T-helper 1 cell treated with Interleukin-12 subunit alpha and Interleukin-12 subunit beta and Interleukin-4 antibody, amounts not matched to agents 30 μg/mL and 1 μg/mL, for 36 hours (primary cell): ENCODE measurements around the gene MRPL18.

ENCODE experiments used
- H3K27ac Mint-ChIP-seq: one replicate; pipeline ENCODE4 v1.8.0; 2021; ENCODE audit warnings: mild to moderate bottlenecking, mixed read lengths
- H3K27me3 Mint-ChIP-seq: one replicate; pipeline ENCODE4 v1.8.0; 2021; ENCODE audit warnings: low read depth, mixed read lengths
- H3K36me3 Mint-ChIP-seq: one replicate; pipeline ENCODE4 v1.8.0; 2021; ENCODE audit warnings: low read depth, mixed read lengths
- H3K4me1 Mint-ChIP-seq: one replicate; pipeline ENCODE4 v1.8.0; 2021; ENCODE audit warnings: low read depth, mixed read lengths
- H3K4me3 Mint-ChIP-seq: one replicate; pipeline ENCODE4 v1.8.0; 2021; ENCODE audit warnings: mild to moderate bottlenecking, moderate library complexity, mixed read lengths
- H3K9me3 Mint-ChIP-seq: one replicate; pipeline ENCODE4 v1.8.0; 2021; ENCODE audit warnings: mixed read lengths

The MRPL18 gene

DNA sequence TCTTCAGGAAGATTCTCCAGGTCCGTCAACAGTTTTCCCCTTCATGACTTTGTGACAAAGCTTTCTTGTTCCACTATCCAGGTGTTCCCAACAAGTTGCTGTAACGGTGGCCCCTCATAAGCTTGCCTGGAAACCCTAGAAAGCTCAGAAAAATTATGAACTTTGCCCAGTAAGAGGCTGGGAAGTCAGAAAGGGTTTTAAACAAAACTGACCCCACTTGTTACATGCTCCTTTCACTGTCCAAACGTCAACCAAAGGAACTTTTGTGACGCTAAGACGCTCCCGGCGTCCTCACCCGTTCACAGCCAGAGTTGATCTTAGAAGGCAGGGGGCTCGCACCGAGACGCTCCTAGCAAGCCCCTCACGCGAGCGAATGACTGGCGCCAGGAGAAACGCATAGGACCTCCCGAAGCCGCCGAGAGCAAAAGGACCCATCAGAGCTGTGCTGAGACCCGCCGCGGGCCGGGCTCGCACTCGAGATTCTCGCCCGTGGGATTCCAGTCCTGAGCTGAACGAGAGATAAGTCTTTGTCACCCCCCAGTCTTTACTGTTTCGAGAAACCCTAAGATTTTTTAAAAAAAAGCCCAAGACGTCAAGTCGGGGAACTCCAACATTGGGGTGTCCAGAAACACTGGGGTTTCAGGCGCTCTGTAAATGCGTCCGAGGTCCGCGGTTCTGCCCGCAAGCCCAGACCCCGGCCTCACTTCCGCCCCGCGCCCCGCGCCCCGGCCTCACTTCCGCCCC lies 29.0 kb upstream of the MRPL18 start:
- Mint-ChIP-seq H3K27ac (peak overlapping the region; percentile 95), H3K36me3 (peaks cover 32% of the 10 kb centered on the region), H3K27me3 (no peaks in the 10 kb centered on the region), H3K4me3 (peak overlapping the region; percentile 87), H3K4me1 (peaks cover 38% of the 10 kb centered on the region), H3K9me3 (no peaks in the 10 kb centered on the region)

DNA sequence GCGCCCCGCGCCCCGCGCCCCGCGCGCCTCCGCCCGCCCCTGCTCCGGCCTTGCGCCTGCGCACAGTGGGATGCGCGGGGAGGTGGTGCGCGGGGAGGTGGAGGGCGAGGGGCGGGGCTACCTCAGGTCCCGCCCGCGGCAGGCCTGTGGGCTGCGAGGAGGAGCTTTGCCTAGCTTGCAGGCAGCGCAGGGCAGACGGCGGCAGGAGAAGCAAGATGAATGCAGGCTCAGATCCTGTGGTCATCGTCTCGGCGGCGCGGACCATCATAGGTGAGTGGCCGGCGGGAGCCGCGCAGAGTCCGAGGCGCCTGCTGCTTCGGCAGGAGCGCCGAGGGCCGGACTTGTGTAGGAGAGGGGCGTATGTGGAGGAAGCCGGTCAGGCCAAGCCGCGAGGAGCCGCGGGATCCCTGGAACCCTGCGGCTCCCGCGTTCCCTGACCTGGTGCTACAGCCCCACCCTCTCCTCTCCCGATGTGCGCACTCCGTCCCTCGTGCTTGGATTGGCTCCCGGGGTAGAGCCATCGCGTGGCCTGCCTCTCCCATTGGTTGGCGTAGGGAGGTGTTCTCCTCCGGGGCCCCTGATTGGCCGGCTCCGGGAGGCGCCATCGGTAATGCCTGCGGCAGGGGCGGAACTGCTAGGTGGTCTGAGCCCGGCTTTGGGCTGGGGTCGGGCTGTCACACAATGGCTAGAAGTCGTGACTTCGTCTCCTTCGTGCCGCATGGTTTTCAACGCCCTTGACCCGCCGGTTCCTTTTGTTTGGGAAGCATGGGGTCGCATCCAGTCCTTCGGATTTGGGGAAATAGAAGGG lies 28.2 kb upstream of the MRPL18 start, which contains the start of gene ACAT2:
ACAT2 (plus strand) TSS at position 173 of the 808 bp plus-strand sequence; CDS start at position 216, 43 bp downstream.
- H3K36me3 Mint-ChIP-seq, result peaks cover 32% of the 10 kb centered on the region
- H3K27ac Mint-ChIP-seq, result peak within 1 kb of the TSS; percentile 98
- peak within 1 kb of the TSS; percentile 97 for H3K4me3 Mint-ChIP-seq
- peaks cover 38% of the 10 kb centered on the region for H3K4me1 Mint-ChIP-seq
- H3K27me3 Mint-ChIP-seq, result no peaks in the 10 kb centered on the region
- H3K9me3 Mint-ChIP-seq, result no peaks in the 10 kb centered on the region

- Mint-ChIP-seq H3K4me1 (peaks cover 37% of the 10 kb centered on the region), H3K9me3 (no peaks in the 10 kb centered on the region), H3K36me3 (peaks cover 36% of the 10 kb centered on the region), H3K27ac (peak overlapping the region; percentile 98), H3K27me3 (no peaks in the 10 kb centered on the region), H3K4me3 (peak overlapping the region; percentile 97)
Observed at GRCh38 chr6:159762681-159763293, 27.5 kb upstream of the MRPL18 start.

- peaks cover 24% of the 10 kb centered on the region for H3K4me1 Mint-ChIP-seq
- no peaks in the 10 kb centered on the region for H3K27me3 Mint-ChIP-seq
- H3K9me3 Mint-ChIP-seq, result no peaks in the 10 kb centered on the region
- peaks cover 54% of the 10 kb centered on the region for H3K36me3 Mint-ChIP-seq
- no peak overlapping the region for H3K27ac Mint-ChIP-seq
- H3K4me3 Mint-ChIP-seq, result no peak overlapping the region
Observed at GRCh38 chr6:159766906-159767305, 23.4 kb upstream of the MRPL18 start.

GRCh38 chr6:159769470-159769869 lies 20.8 kb upstream of the MRPL18 start:
- Mint-ChIP-seq H3K36me3 (peaks cover 63% of the 10 kb centered on the region), H3K9me3 (no peaks in the 10 kb centered on the region), H3K4me3 (no peak overlapping the region), H3K27me3 (no peaks in the 10 kb centered on the region), H3K4me1 (peaks cover 19% of the 10 kb centered on the region), H3K27ac (peak overlapping the region; percentile 36)

DNA sequence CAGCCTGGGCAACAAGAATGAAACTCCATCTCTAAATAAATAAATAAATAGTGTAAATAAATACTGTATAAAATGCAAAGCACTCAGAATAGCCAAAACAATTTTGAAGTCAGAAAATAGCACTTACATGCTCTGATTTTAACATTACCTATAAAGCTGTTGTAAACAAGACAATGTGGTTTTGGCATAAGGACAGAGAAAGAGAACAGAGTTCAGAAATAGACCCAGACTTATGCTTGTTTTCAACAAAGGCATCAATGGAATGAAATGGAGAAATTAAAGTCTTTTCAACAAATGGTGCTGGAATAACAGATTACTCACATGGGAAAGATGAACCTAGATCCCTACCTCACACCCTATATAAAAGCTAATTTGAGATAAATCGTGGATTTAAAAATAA lies 18.1 kb upstream of the MRPL18 start:
- no peak overlapping the region for H3K4me3 Mint-ChIP-seq
- no peak overlapping the region for H3K27ac Mint-ChIP-seq
- H3K9me3 Mint-ChIP-seq, result no peaks in the 10 kb centered on the region
- peaks cover 67% of the 10 kb centered on the region for H3K36me3 Mint-ChIP-seq
- no peaks in the 10 kb centered on the region for H3K27me3 Mint-ChIP-seq
- peaks cover 12% of the 10 kb centered on the region for H3K4me1 Mint-ChIP-seq

- Mint-ChIP-seq H3K27me3 (no peaks in the 10 kb centered on the region), H3K4me1 (peaks cover 10% of the 10 kb centered on the region), H3K36me3 (peaks cover 63% of the 10 kb centered on the region), H3K27ac (no peak overlapping the region), H3K9me3 (no peaks in the 10 kb centered on the region), H3K4me3 (no peak overlapping the region)
Observed at GRCh38 chr6:159777240-159777904, 12.9 kb upstream of the MRPL18 start.

- Mint-ChIP-seq H3K36me3 (peaks cover 68% of the 10 kb centered on the region), H3K4me3 (no peak overlapping the region), H3K9me3 (no peaks in the 10 kb centered on the region), H3K27ac (no peak overlapping the region), H3K4me1 (peaks cover 15% of the 10 kb centered on the region), H3K27me3 (no peaks in the 10 kb centered on the region)
Observed at GRCh38 chr6:159778131-159778530, 12.1 kb upstream of the MRPL18 start.

DNA sequence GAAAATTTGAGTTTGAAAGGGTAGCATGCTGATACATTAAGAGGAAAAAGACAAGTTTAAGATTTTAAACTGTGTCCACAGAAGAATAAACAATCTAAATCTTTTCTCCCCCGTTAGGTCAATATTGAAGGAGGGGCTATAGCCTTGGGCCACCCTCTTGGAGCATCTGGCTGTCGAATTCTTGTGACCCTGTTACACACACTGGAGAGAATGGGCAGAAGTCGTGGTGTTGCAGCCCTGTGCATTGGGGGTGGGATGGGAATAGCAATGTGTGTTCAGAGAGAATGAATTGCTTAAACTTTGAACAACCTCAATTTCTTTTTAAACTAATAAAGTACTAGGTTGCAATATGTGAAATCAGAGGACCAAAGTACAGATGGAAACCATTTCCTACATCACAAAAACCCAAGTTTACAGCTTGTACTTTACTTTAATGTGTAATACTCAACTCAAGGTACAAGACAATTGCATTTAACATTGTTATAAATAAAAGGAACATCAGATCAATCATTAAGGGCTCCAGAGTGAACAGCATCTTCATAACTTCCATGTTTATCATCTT lies 11.6 kb upstream of the MRPL18 start:
- Mint-ChIP-seq H3K4me1 (peaks cover 15% of the 10 kb centered on the region), H3K27me3 (no peaks in the 10 kb centered on the region), H3K9me3 (no peaks in the 10 kb centered on the region), H3K4me3 (no peak overlapping the region), H3K36me3 (peaks cover 64% of the 10 kb centered on the region), H3K27ac (no peak overlapping the region)

- peaks cover 41% of the 10 kb centered on the region for H3K4me1 Mint-ChIP-seq
- H3K27ac Mint-ChIP-seq, result peak overlapping the region; percentile 83
- peaks cover 54% of the 10 kb centered on the region for H3K36me3 Mint-ChIP-seq
- H3K4me3 Mint-ChIP-seq, result peak overlapping the region; percentile 99
- H3K27me3 Mint-ChIP-seq, result peaks cover 4% of the 10 kb centered on the region
- no peaks in the 10 kb centered on the region for H3K9me3 Mint-ChIP-seq
Observed at GRCh38 chr6:159788276-159788675, 2.0 kb upstream of the MRPL18 start.

DNA sequence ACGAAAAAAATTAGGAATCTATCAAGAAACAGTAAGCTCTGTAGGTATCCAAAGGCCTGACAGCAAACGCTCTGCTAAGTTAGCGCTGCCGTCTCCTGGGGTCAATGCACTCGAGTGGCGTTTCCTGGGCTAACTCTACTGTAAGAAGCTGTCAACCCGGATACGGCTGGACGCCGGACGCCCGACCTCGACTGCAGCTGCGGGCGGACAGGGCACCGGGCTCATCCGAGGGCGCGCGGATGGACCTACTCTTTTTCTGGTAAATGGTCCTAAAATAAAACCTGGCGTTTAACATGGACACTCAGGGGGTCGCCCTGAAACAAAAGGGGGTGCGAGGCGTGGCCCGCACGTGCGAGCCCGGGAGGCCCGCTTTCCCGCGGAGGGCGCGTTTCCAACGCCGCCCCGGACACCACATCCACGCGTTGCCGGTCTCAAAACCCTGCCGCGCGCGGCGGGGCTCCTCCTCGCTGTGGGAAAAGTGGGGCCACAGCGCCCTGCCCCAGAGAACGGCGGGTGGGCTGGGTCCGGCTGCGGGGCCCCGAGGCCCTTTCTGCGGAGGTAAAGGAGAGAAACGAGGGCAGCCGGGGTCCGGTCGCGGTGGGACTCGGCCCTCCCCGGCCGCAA lies 1.4 kb upstream of the MRPL18 start:
- Mint-ChIP-seq H3K36me3 (peaks cover 51% of the 10 kb centered on the region), H3K4me1 (peaks cover 41% of the 10 kb centered on the region), H3K27ac (peak overlapping the region; percentile 83), H3K9me3 (no peaks in the 10 kb centered on the region), H3K27me3 (peaks cover 4% of the 10 kb centered on the region), H3K4me3 (peak overlapping the region; percentile 99)

GRCh38 chr6:159789377-159790148 lies 704 bp upstream of the MRPL18 start, which contains the start of gene TCP1:
TCP1 (minus strand) TSS chr6:159789602; CDS start chr6:159789468, 134 bp downstream.
- peaks cover 52% of the 10 kb centered on the region for H3K36me3 Mint-ChIP-seq
- no peaks in the 10 kb centered on the region for H3K9me3 Mint-ChIP-seq
- peaks cover 45% of the 10 kb centered on the region for H3K4me1 Mint-ChIP-seq
- H3K27me3 Mint-ChIP-seq, result peaks cover 4% of the 10 kb centered on the region
- peak within 1 kb of the TSS; percentile 99 for H3K4me3 Mint-ChIP-seq
- H3K27ac Mint-ChIP-seq, result peak within 1 kb of the TSS; percentile 96
